NT2/D1 (cell line): ENCODE measurements around the gene EEFSEC.

ENCODE experiments used
- SUZ12 ChIP-seq: IDR thresholded peaks from 2 replicates; pipeline ENCODE4 v1.6.1; 2011; ENCODE audit not compliant: insufficient read length, insufficient read depth; ENCODE audit errors: extremely low read depth
- YY1 ChIP-seq: IDR thresholded peaks from 2 replicates; pipeline ENCODE4 v1.6.1; 2011; ENCODE audit not compliant: insufficient read length, insufficient read depth
- ZNF274 ChIP-seq: IDR thresholded peaks from 2 replicates; pipeline ENCODE4 v1.6.1; 2011; ENCODE audit warnings: mild to moderate bottlenecking, low read depth, low read length

- TF ChIP-seq SUZ12 (no peak), ZNF274 (no peak), YY1 (no peak)
Observed at GRCh38 chr3:128364291-128364690, 211.0 kb downstream of the EEFSEC start.
